B cell (primary cell): ENCODE results near the gene TAS2R20.

Source experiments
- CTCF ChIP-seq: fragments of 200-600 bp; IDR thresholded peaks from one replicate; pipeline ENCODE4 v1.8.0; 2022; ENCODE audit warnings: antibody characterized with exemption, mild to moderate bottlenecking
- EZH2 ChIP-seq: IDR thresholded peaks from 2 replicates; pipeline ENCODE4 v1.6.1; 2012; ENCODE audit warnings: borderline replicate concordance, low read depth, mild to moderate bottlenecking, moderate library complexity, low read length; ENCODE audit not compliant: insufficient read depth, poor library complexity, severe bottlenecking

- TF ChIP-seq CTCF (no peak), EZH2 (no peak)
These were observed 31.8 kb downstream of the TAS2R20 start for GRCh38 chr12:10966314-10966713.
